Measurements from ENCODE around the gene GRM8.

DNA sequence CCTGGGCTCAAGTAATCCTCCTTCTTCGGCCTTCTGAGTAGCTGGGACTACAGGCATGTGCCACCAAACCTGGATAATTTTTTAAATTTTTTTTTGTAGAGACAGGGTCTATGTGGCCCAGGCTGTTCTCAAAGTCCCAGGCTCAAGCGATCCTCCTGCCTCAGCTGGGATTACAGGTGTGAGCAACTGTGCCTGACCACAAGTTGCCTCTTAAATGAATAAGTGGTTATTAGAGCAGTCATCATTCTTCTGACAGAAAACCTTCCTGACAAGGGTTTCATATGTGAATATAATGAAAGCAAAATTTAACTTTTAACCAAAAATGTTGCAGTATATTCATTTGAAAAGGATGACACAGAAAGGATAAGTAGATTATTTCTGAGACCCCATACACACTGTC lies 532.5 kb downstream of the GRM8 start:
- TF ChIP-seq, protein P1, sequence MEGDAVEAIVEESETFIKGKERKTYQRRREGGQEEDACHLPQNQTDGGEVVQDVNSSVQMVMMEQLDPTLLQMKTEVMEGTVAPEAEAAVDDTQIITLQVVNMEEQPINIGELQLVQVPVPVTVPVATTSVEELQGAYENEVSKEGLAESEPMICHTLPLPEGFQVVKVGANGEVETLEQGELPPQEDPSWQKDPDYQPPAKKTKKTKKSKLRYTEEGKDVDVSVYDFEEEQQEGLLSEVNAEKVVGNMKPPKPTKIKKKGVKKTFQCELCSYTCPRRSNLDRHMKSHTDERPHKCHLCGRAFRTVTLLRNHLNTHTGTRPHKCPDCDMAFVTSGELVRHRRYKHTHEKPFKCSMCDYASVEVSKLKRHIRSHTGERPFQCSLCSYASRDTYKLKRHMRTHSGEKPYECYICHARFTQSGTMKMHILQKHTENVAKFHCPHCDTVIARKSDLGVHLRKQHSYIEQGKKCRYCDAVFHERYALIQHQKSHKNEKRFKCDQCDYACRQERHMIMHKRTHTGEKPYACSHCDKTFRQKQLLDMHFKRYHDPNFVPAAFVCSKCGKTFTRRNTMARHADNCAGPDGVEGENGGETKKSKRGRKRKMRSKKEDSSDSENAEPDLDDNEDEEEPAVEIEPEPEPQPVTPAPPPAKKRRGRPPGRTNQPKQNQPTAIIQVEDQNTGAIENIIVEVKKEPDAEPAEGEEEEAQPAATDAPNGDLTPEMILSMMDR (IDR thresholded peaks at IDR 0.05 in 2 of 3, conservative IDR thresholded peaks at IDR 0.05 in 1 of 3; ENCODE audit: control insufficient read depth in 2 of 3, extremely low read depth in 1 of 3, insufficient read depth in 1 of 3, low read depth in 3 of 3, low read length in 3 of 3): no peak
- TF ChIP-seq NFYB (IDR thresholded peaks at IDR 0.05; ENCODE audit: insufficient read depth, low read depth, low read length): no peak
- TF ChIP-seq, protein P2, sequence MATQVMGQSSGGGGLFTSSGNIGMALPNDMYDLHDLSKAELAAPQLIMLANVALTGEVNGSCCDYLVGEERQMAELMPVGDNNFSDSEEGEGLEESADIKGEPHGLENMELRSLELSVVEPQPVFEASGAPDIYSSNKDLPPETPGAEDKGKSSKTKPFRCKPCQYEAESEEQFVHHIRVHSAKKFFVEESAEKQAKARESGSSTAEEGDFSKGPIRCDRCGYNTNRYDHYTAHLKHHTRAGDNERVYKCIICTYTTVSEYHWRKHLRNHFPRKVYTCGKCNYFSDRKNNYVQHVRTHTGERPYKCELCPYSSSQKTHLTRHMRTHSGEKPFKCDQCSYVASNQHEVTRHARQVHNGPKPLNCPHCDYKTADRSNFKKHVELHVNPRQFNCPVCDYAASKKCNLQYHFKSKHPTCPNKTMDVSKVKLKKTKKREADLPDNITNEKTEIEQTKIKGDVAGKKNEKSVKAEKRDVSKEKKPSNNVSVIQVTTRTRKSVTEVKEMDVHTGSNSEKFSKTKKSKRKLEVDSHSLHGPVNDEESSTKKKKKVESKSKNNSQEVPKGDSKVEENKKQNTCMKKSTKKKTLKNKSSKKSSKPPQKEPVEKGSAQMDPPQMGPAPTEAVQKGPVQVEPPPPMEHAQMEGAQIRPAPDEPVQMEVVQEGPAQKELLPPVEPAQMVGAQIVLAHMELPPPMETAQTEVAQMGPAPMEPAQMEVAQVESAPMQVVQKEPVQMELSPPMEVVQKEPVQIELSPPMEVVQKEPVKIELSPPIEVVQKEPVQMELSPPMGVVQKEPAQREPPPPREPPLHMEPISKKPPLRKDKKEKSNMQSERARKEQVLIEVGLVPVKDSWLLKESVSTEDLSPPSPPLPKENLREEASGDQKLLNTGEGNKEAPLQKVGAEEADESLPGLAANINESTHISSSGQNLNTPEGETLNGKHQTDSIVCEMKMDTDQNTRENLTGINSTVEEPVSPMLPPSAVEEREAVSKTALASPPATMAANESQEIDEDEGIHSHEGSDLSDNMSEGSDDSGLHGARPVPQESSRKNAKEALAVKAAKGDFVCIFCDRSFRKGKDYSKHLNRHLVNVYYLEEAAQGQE (IDR thresholded peaks at IDR 0.05; ENCODE audit: low read depth, low read length): no peak

Data from GM12878 (cell line).